Measurements from ENCODE around the gene BOLA3. TPM values are rescaled to one million over a fixed set of nuclear protein-coding genes. Genes with fewer than 3 reads are reported as not detected.
"Not testable (repeated sequence)": the region's sequence is repeated elsewhere in the genome, so short reads cannot be mapped to it uniquely, and the experiment has no call there.

Gene BOLA3
- total RNA-seq, 1 experiment from 2014 or later = 120 TPM

DNA sequence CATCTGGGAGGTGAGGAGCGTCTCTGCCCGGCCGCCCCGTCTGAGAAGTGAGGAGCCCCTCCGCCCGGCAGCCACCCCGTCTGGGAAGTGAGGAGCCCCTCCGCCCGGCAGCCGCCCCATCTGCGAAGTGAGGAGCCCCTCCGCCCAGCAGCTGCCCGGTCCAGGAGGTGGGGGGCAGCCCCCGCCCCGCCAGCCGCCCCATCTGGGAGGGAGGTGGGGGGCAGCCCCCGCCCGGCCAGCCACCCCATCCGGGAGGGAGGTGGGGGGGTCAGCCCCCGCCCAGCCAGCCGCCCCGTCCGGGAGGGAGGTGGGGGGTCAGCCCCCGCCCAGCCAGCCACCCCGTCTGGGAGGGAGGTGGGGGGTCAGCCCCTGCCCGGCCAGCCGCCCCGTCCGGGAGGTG is 23.8 kb downstream of the BOLA3 start:
- H3K9ac ChIP-seq (ENCODE audit: low read length); H3K4me2 ChIP-seq (ENCODE audit: low read depth, low read length, poor library complexity, severe bottlenecking); H3K27ac ChIP-seq (ENCODE audit: low read length); H3K36me3 ChIP-seq (ENCODE audit: insufficient read depth, low read length); H3K9me3 ChIP-seq (ENCODE audit: low read length); H3K9me2 ChIP-seq (replicated peaks; ENCODE audit: insufficient read depth, low read length); H3K4me1 ChIP-seq (ENCODE audit: low read length); H3K79me2 ChIP-seq (ENCODE audit: low read length); DNase-seq; H2AFZ ChIP-seq (ENCODE audit: low read length); H3K4me3 ChIP-seq (ENCODE audit: low read length); H3K27me3 ChIP-seq (ENCODE audit: low read length); H4K20me1 ChIP-seq (ENCODE audit: insufficient read depth, low read depth, low read length): not testable (repeated sequence)

DNA sequence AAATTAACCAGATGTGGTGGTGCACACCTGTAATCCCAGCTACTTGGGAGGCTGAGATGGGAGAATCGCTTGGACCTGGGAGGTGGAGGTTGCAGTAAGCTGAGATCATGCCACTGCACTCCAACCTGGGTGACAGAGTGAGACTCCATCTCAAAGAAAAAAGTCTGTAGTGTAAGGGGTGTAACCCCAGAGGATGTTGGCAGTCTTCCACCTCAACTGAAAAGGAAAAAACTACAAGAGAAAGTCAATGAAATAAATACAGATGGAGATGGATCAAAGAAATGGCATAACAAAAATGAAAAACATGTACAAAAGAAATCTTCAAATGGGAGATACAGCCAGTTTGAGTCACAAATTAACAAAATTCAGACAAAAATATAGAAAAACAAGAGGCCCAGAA is 25.9 kb downstream of the BOLA3 start:
- not testable (repeated sequence) for H3K9me2 ChIP-seq (replicated peaks; ENCODE audit: insufficient read depth, low read length); H4K20me1 ChIP-seq (ENCODE audit: insufficient read depth, low read depth, low read length); H3K27ac ChIP-seq (ENCODE audit: low read length); H3K36me3 ChIP-seq (ENCODE audit: insufficient read depth, low read length); H3K9me3 ChIP-seq (ENCODE audit: low read length); H3K27me3 ChIP-seq (ENCODE audit: low read length); DNase-seq; H3K9ac ChIP-seq (ENCODE audit: low read length); H2AFZ ChIP-seq (ENCODE audit: low read length); H3K4me1 ChIP-seq (ENCODE audit: low read length); H3K4me3 ChIP-seq (ENCODE audit: low read length); H3K79me2 ChIP-seq (ENCODE audit: low read length); H3K4me2 ChIP-seq (ENCODE audit: low read depth, low read length, poor library complexity, severe bottlenecking)

DNA sequence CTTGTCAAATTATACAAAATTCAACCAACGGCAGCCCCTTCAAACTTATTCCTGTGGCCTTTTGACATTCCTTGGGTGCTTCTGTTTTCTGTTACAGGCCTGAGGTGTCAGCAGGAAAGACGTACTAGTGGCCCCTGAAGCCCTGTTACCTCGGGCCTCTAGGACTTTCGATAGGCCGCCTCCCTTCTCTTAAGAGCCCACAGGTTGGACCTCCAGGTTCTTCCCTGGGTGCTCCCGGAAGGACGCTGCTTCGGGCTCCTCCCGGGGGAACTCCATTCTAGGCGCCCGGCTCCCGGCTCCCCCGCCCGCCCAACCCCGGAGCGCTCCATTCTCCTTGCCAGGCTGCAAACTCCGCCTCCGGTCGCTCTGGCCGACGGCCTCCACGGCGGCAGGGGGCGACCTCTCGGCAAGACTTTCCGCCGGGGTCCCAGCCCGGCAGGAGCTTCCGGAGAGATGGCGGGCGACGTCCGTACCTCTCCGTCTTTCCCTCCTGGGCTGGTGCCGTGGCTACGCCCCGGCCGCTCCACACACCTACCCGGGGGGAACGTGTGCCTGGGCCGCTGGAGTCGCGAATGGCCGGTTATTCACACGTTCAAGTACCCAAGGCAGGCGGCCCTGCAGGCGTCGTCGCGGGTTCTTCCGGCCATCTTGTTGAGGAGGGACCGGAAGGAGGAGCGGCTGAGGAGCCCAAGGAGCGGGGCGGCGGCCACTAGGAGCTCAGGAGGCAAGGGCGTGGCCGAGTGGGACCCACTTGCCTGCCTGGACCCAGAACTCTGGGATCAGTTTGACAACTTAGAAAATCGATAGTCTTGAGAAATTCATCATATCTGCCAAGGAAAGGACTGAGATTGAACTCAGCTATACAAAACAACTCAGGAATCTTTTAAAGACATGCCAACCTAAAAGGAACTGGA is 27.5 kb downstream of the BOLA3 start:
- peak; percentile 83 for DNase-seq
- Histone ChIP-seq H3K4me3 (ENCODE audit: low read length) (peak overlapping the region; percentile 70), H3K9me2 (replicated peaks; ENCODE audit: insufficient read depth, low read length) (no peaks in the 10 kb centered on the region), H3K9me3 (ENCODE audit: low read length) (no peaks in the 10 kb centered on the region), H4K20me1 (ENCODE audit: insufficient read depth, low read depth, low read length) (no peaks in the 10 kb centered on the region), H3K36me3 (ENCODE audit: insufficient read depth, low read length) (no peaks in the 10 kb centered on the region), H3K4me2 (ENCODE audit: low read depth, low read length, poor library complexity, severe bottlenecking) (peak overlapping the region; percentile 61), H3K79me2 (ENCODE audit: low read length) (no peaks in the 10 kb centered on the region), H3K27ac (ENCODE audit: low read length) (no peak overlapping the region), H3K27me3 (ENCODE audit: low read length) (no peaks in the 10 kb centered on the region), H2AFZ (ENCODE audit: low read length) (peak overlapping the region; percentile 87), H3K9ac (ENCODE audit: low read length) (peak overlapping the region; percentile 61), H3K4me1 (ENCODE audit: low read length) (peaks cover 8% of the 10 kb centered on the region)

DNA sequence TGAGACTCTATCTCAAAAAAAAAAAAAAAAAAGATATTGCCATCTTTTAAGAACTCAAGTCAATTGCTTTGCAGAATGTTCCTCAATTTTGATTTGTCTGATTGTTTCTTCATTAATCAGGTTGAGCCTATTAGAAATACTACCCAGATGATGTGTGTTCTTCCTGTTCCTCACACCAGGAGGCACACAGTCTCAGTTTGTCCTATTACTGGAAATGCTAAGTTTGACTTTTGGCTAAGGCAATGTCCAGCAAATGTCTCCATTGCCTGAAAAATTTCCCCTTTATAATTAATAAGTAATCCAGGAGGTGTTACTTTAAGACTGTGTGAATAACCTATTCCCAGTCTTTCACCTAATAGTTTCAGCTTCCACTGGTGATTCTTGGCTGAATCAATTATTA is 28.4 kb downstream of the BOLA3 start:
- Histone ChIP-seq H3K27ac (ENCODE audit: low read length) (no peak overlapping the region), H3K9me3 (ENCODE audit: low read length) (no peaks in the 10 kb centered on the region), H3K27me3 (ENCODE audit: low read length) (no peaks in the 10 kb centered on the region), H3K9ac (ENCODE audit: low read length) (no peak overlapping the region), H3K36me3 (ENCODE audit: insufficient read depth, low read length) (no peaks in the 10 kb centered on the region), H2AFZ (ENCODE audit: low read length) (peak overlapping the region; percentile 73; the same call in 1 of the 2 replicates), H3K4me1 (ENCODE audit: low read length) (peaks cover 8% of the 10 kb centered on the region), H3K79me2 (ENCODE audit: low read length) (no peaks in the 10 kb centered on the region), H3K9me2 (replicated peaks; ENCODE audit: insufficient read depth, low read length) (no peaks in the 10 kb centered on the region), H3K4me3 (ENCODE audit: low read length) (peak overlapping the region; percentile 70), H3K4me2 (ENCODE audit: low read depth, low read length, poor library complexity, severe bottlenecking) (peak overlapping the region; percentile 61), H4K20me1 (ENCODE audit: insufficient read depth, low read depth, low read length) (no peaks in the 10 kb centered on the region)
- peak; percentile 57 for DNase-seq

DNA sequence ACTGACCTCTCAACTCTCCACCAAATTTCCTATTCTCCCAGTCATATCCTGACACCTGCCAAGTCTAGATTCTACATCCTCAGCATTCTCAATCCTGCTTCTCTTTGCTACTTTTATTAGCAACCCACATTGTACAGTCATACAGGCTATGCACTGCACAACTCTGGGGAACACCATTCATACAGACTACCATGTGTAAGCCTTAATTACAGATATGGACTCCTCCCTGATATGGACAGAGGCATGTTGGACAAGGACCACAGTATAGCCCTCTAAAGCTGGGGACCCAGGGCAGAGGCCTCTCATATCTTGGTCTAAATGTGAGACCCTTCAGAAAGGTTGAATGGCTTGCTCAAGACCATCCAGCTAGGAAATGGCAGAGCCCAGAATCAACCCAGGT is 36.3 kb downstream of the BOLA3 start:
- Histone ChIP-seq H3K36me3 (ENCODE audit: insufficient read depth, low read length) (no peaks in the 10 kb centered on the region), H3K4me1 (ENCODE audit: low read length) (peaks cover 9% of the 10 kb centered on the region), H3K9me3 (ENCODE audit: low read length) (no peaks in the 10 kb centered on the region), H4K20me1 (ENCODE audit: insufficient read depth, low read depth, low read length) (no peaks in the 10 kb centered on the region), H3K9me2 (replicated peaks; ENCODE audit: insufficient read depth, low read length) (no peaks in the 10 kb centered on the region), H3K27ac (ENCODE audit: low read length) (no peak overlapping the region), H3K79me2 (ENCODE audit: low read length) (no peaks in the 10 kb centered on the region), H3K9ac (ENCODE audit: low read length) (no peak overlapping the region), H3K4me3 (ENCODE audit: low read length) (no peak overlapping the region), H3K27me3 (ENCODE audit: low read length) (no peaks in the 10 kb centered on the region), H3K4me2 (ENCODE audit: low read depth, low read length, poor library complexity, severe bottlenecking) (no peak overlapping the region), H2AFZ (ENCODE audit: low read length) (no peak overlapping the region)
- no peak for DNase-seq

DNA sequence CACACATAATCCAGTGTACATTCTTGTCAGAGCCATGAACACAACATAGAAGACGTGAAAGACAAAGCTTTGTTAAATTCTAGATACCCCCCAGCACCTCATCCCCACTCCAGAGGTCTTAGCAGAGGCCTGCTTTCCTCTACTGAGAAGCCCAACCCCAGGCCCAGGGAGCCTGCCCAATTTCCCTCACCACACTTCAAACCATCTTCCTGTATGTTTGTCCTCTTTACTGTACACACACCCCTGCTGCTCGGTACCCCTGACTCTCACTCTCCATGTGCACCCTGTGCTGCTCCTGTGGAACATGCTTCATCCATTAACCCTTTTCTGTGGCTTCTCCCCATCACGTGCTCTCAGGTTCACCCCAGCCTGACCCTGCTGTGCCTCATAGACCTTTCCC is 37.2 kb downstream of the BOLA3 start:
- H3K79me2 ChIP-seq (ENCODE audit: low read length) = no peaks in the 10 kb centered on the region
- no peak overlapping the region for H3K9ac ChIP-seq (ENCODE audit: low read length)

DNA sequence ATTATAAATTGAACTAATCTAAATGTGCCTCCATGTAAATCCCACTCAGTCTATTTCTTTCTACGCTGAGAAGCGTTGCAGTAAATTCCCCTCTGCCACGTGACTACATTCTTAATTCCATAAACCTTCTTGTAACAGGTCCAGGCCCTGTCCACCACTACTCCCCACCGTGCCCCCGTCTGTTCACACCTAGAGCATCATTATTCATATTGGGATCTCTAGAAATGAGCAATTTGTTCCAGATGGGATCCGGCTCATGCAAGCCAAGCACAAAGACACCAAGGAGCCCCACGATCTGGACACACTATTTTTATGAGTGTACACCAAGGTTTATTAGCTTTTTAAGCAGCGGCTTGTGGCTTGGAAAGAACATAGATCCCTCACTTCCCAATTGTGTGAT is 38.2 kb downstream of the BOLA3 start:
- H3K27ac ChIP-seq (ENCODE audit: low read length) = no peak overlapping the region
- H2AFZ ChIP-seq (ENCODE audit: low read length) = no peak overlapping the region
- H3K27me3 ChIP-seq (ENCODE audit: low read length) = no peaks in the 10 kb centered on the region
- DNase-seq = no peak
- H3K36me3 ChIP-seq (ENCODE audit: insufficient read depth, low read length) = no peaks in the 10 kb centered on the region
- no peaks in the 10 kb centered on the region for H4K20me1 ChIP-seq (ENCODE audit: insufficient read depth, low read depth, low read length)
- H3K9me2 ChIP-seq (replicated peaks; ENCODE audit: insufficient read depth, low read length) = no peaks in the 10 kb centered on the region
- no peak overlapping the region for H3K9ac ChIP-seq (ENCODE audit: low read length)
- no peaks in the 10 kb centered on the region for H3K9me3 ChIP-seq (ENCODE audit: low read length)
- H3K79me2 ChIP-seq (ENCODE audit: low read length) = no peaks in the 10 kb centered on the region
- peaks cover 10% of the 10 kb centered on the region for H3K4me1 ChIP-seq (ENCODE audit: low read length)
- H3K4me2 ChIP-seq (ENCODE audit: low read depth, low read length, poor library complexity, severe bottlenecking) = no peak overlapping the region
- no peak overlapping the region for H3K4me3 ChIP-seq (ENCODE audit: low read length)

More for the DNA sequence above, 37.2 kb downstream of the BOLA3 start:
- Histone ChIP-seq H3K4me3 (ENCODE audit: low read length) (no peak overlapping the region), H3K9me3 (ENCODE audit: low read length) (no peaks in the 10 kb centered on the region), H3K4me2 (ENCODE audit: low read depth, low read length, poor library complexity, severe bottlenecking) (no peak overlapping the region), H3K27me3 (ENCODE audit: low read length) (no peaks in the 10 kb centered on the region), H3K4me1 (ENCODE audit: low read length) (peaks cover 10% of the 10 kb centered on the region), H4K20me1 (ENCODE audit: insufficient read depth, low read depth, low read length) (no peaks in the 10 kb centered on the region), H2AFZ (ENCODE audit: low read length) (no peak overlapping the region), H3K36me3 (ENCODE audit: insufficient read depth, low read length) (no peaks in the 10 kb centered on the region), H3K9me2 (replicated peaks; ENCODE audit: insufficient read depth, low read length) (no peaks in the 10 kb centered on the region), H3K27ac (ENCODE audit: low read length) (no peak overlapping the region)
- DNase-seq = no peak

DNA sequence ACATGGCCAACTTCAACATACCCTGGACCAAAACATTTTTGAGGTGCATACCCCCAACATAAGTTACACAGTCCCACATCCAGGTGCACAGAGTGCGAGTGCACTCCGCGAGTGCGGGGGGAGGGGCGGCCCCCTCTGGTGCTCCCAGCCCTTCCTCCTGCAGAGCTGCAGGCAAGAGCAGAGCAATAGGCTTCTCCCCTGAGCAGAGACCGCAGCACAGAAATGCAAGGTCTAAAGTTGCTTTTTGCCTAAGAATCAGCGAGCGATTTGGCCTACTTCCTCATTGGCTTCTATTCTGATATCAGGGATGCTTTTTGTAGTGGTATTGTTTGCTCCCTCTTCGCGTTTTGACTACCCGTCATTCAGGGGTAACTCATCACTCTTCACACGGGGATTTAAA is 40.6 kb downstream of the BOLA3 start:
- DNase-seq = no peak
- no peaks in the 10 kb centered on the region for H3K27me3 ChIP-seq (ENCODE audit: low read length)
- no peak overlapping the region for H3K4me3 ChIP-seq (ENCODE audit: low read length)
- H3K4me1 ChIP-seq (ENCODE audit: low read length) = peaks cover 10% of the 10 kb centered on the region
- no peaks in the 10 kb centered on the region for H3K9me3 ChIP-seq (ENCODE audit: low read length)
- no peaks in the 10 kb centered on the region for H3K79me2 ChIP-seq (ENCODE audit: low read length)
- H3K9ac ChIP-seq (ENCODE audit: low read length) = no peak overlapping the region
- H3K36me3 ChIP-seq (ENCODE audit: insufficient read depth, low read length) = no peaks in the 10 kb centered on the region
- no peak overlapping the region for H3K4me2 ChIP-seq (ENCODE audit: low read depth, low read length, poor library complexity, severe bottlenecking)
- H3K27ac ChIP-seq (ENCODE audit: low read length) = no peak overlapping the region
- H4K20me1 ChIP-seq (ENCODE audit: insufficient read depth, low read depth, low read length) = no peaks in the 10 kb centered on the region
- H2AFZ ChIP-seq (ENCODE audit: low read length) = no peak overlapping the region
- no peaks in the 10 kb centered on the region for H3K9me2 ChIP-seq (replicated peaks; ENCODE audit: insufficient read depth, low read length)
